IPS-NIHi7 (cell line): Measurements from ENCODE around the gene TRAF3IP1.
"Not testable (repeated sequence)": the region's sequence is repeated elsewhere in the genome, so short reads cannot be mapped to it uniquely, and the experiment has no call there.

ENCODE experiments used
- DNase-seq: peaks from one replicate; pipeline ENCODE4 v3.0.0; 2012; ENCODE audit warnings: mixed read lengths; ENCODE audit errors: extremely low spot score

TRAF3IP1 gene

DNA sequence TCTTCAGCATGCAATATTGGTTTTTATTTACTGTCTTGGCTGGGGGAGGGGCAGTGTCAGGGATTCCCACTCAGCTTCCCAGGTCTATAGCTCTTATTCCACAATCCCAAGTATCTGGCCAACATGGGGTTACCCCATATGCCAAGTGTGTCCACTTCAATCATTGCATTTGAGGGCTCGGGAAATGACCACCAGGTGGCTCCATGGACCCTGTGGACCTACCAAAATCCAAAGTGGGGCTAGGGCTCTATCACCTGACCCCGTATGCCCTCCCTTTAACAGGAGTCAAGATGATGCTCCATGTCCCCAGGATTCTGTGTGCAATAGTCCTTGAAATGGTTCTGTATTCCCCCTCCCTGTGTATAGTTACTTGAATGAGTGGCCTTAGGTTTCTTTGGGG is 12.1 kb upstream of the TRAF3IP1 start:
- DNase-seq = peak; percentile 58

DNA sequence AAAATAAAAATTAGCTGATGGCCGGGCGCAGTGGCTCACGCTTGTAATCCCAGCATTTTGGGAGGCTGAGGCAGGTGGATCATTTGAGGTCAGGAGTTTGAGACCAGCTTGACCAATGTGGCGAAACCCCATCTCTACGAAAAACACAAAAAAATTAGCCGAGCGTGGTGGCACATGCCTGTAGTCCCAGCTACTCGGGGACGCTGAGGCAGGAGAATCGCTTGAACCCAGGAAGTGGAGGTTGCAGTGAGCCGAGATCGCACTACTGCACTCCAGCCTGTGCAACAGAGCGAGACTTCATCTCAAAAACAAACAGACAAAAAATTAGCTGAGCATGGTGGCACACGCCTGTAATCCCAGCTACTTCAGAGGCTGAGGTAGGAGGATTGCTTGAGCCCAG is 9.6 kb upstream of the TRAF3IP1 start:
- not testable (repeated sequence) for DNase-seq

DNA sequence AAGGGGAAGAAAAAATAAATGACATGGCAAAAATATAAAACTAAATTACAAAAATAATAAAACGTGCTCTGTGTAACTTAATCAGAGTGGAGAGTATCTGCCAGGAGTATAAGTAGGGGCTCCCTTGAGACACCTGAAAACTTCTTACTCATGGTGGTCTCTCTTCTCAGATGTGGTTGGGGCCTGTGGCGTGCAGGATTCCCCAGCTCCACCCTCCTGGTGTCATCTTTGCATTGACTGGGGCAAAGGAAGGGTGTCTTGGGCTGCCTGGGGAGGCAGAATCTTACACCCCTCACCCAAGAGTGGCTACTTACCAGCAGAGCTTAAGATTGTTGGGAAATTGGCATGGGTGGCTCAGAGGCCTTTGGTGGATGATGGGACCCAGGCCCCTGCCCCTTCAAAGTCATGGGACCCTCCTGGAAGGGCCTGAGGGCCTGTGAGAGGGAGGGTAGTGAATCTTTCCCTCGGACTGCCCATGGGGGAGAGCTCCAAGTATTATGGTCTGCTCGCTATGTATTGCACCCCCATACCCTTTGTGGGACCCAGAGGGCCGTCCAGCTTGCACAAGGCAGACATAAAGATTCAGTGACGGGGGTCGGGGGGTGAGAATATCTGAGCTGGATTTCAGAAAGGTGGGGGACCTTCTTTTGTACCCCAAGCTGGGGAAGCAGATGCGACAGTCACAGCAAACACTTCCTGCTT is 6.9 kb upstream of the TRAF3IP1 start:
- no peak for DNase-seq

DNA sequence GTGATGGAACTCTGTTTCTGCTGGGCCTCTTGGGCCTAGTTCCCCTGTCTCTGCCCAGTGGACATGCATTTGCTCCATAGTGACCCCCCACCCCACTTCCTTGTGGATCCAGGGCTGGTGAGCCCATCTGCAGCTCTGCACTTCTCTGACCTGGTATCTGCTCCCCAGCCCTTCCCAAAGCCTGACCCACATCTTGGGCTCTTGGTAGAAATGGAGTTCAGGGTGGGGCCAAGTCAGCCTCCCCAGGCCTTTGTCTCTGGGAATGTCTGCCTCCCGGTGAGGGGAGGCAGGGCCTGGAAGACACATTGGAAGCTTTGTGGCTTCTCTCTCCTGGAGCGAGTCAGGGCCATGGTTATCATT is 6.3 kb upstream of the TRAF3IP1 start:
- DNase-seq = no peak

DNA sequence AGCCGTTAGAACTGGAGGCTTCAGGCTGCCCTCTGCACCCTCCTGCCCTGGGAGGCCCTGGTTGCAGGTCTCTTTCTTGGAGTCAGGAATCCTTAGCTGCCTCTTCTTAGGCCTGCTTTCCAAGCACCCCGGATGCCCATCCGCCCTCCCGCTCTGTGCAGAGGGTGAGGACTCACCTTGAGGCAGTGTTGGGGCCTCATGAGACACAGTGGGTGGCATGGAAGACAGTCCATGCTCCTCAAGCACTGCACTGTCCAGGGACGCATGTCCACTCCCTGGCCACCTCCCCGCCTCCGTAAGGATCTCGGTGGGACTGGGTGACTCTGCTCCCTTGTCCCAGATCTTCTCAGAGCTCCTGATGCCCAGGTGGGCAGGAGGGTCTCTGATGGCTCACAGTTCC is 5.7 kb upstream of the TRAF3IP1 start:
- DNase-seq = no peak

DNA sequence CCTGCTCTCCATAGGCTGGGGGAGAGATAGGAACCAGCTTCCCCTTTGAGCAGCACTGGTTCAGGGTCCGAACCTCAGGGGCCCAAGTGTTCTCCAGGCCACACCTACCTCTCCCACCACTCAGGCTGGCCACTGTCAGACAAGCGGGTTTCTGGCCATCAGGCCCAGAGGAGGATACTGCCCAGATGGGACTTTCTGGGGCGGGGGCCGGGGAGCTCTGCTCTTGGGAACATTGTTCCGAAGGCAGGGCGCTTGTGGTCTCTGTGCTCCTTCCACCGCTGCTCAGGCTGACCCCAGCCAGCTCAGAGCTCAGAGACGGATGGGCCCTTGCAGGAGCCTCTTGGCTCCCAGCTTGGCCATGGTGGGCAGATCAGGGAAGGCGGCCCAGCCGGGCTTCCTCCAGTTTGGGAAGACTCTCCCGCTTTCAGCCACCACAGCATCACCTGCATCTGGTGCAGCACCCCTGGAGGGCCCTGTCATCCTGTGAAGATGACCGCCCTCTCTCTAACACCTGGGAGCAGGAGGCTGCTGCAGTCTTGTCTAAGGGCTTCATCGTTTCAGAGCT is 5.2 kb upstream of the TRAF3IP1 start:
- DNase-seq = no peak

DNA sequence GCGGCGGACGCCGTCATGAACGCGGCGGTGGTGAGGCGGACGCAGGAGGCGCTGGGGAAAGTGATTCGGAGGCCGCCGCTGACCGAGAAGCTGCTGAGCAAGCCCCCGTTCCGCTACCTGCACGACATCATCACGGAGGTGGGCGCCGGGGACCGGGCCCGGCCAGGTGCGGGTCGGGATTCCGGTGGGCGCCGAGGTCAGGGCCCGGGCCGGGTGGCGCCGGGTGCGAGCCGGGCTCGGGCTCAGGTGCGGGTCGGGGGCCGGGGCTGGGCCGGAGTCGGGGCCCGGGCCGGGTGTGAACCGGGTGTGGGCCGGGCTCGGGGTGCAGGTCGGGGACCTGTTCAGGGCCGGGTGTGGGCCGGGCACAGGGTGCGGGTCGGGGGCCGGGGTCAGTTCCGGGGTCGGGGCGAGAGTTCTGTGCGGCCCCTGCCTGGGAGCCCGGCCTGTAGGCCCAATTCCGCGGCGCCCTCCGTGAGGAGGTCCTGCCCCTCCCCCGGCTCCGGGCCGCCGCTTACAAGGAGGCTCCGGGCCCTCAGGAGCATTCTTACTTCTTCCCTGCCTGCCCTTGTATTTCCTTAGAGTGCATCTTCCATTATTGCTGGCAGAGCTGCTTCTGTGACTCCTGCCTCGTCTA is 447 bp downstream of the TRAF3IP1 start:
- DNase-seq = peak; percentile 57

DNA sequence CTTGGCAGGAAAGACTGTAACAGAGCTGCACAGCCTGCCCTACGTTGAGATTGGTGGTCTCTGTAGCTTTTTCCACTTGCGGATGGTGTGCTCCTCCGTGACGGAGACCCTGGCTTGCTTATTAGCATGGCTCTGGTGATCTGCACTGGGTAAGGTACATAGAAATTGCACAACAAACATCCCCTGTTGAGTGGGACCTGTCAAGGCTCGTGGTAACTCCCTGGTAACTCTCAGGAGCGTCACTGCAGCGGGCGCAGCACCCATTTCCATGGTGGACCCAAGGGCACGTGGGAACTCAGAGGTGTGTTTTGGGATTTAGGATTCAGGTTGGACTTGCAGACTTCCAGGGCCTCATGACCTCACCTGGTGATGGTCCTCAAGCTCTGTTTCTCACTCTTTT is 1.1 kb downstream of the TRAF3IP1 start:
- DNase-seq = no peak

DNA sequence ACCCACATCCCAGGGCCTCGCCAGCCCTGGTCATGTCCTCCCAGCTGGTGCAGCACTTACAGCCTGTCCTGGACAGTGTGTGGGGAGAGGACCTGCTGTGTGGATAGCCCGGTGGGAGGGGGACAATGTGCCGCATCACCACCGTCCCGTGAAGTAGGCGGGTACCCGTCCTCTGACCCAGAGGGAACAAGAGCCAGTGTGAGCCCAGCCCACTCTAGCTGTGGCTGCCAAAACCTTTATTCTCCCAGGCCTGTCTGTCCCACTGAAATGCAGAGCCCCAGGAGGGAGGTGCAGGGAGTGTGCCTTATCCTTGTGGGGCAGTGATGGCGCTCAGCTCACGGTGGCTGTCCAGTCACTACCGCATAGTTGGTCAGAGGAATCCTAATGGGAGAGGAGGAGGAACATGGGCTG is 1.7 kb downstream of the TRAF3IP1 start:
- no peak for DNase-seq

DNA sequence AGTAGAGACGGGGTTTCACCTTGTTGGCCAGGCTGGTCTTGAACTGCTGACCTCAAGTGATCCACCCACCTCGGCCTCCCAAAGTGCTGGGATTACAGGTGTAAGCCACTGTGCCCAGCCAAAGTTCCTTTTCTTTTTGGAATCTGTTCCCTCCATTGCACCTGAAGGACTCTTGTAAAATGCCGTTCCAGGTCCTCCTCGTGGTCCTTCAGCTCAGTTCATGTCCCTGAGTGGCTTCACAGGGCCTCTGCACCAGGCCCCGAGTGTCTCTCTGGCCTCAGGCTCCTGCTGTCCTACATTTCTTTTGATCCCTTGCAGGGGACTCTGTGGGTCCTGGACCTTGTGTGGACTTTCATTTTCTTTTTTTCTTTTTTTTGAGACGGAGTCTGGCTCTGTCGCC is 3.9 kb downstream of the TRAF3IP1 start:
- not testable (repeated sequence) for DNase-seq

DNA sequence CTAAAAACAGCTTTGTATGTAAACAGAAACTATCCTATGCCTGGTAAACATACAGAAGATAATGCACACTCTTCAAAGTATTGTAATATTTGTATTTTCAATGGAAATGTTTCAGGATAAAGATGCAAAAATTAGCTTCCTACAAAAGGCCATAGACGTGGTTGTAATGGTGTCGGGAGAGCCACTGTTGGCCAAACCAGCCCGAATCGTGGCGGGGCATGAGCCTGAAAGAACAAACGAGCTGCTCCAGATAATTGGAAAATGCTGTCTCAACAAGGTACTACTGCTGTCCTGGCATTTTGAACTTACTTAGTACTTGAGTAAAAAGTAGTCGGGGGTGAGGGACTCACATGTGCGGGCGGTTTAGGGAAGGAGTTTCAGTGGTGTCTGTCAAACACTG is 5.4 kb downstream of the TRAF3IP1 start:
- no peak for DNase-seq

DNA sequence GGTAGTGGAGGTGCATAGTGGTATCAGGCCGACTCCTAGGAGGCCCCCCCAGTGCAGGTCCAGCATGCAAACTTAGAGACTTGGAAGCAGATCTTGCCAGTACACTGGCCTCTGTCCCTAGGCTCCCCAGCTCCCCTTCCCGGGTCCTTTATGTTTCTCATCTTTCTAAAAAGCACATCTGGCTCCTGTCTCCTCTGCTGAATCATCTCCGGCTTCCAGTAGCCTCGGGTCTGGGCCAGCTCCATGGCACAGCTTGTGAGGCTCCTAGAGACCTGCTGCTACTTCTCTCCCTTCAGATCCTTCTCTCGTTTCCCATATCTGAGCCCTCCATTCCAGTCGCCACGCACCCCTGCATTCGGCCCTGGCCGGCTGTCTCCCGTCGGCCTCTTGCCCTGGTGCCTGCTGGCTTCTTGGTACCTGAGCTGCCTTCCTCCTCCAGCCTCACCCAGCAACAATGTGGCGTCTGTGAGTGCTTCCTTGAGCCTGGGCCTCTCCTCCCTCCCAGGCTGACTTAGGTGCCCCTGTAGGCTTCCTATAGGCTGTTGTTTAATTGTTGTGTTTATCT is 6.6 kb downstream of the TRAF3IP1 start:
- DNase-seq = no peak

DNA sequence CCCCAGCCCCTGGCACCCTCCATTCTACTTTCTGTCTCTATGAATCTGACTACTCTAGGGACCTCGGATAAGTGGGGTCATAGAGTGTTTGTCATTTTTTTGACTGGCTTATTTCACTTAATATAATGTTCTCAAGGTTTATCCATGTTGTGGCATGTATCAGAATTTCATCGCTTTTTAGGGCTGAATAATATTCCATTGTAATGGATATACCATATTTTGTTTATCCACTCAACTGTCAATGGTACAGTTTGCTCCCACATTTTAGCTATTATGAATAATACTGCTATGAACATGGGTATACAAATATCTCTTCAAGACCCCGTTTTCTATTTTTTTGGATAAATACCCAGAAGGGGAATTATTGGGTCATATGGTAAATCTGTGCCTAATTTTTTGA is 7.4 kb downstream of the TRAF3IP1 start:
- DNase-seq = no peak

DNA sequence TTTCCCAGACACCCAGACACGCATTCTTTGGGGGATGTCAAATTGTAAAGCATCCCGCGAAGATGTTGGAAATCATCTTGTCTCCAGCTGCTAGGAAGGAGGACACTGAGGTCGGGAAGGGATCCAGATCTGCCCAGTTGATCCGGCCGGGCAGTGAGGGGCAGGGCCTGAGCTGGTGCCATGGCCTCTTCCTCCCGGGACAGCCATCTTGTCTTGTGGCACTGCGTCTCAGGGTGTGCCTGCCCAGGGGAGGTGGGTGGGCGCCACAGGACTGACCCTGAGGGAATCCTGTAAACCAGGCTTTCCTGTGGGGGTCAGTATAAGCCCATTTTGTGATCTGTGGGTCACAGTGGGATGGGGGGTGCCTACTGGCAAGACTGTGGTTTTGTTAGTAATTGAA is 10.1 kb downstream of the TRAF3IP1 start:
- no peak for DNase-seq

DNA sequence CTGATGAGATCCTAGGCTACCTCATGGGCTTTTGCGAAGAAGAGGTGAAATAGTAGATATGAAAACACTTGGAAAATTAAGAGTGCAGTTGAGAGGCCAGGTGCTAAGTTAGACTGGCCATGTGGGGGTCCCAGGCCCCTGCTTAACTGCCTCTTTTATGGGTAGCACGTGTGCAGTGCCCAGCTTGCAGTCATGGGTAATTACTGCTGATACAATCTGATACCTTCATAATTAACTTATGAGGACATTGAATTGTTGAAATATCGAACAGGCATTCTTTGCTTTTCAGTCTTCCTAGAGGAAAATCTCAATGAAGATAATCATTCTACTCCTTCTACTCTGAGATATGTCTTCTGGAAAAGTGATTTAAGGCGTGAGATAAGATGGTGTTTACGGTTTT is 11.6 kb downstream of the TRAF3IP1 start:
- no peak for DNase-seq

DNA sequence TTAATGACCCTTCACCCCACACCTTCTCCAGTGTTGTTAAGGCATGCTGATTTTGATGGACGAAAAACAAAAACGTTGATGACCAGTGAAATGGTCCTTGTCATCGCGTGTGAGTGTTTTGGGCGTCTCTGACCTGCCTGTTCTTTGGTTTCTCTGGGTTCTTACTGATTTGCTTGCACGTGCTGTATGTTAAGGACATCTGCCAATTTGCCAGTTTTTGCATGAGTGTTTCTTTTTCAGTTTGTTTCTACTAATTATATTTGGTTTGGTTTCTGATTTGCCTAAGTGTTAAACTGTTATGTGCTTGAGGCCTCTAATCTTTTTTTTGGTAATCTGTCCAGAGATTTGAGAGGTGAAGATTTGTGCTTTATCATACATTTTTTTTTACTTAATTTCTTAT is 14.6 kb downstream of the TRAF3IP1 start:
- DNase-seq = no peak

DNA sequence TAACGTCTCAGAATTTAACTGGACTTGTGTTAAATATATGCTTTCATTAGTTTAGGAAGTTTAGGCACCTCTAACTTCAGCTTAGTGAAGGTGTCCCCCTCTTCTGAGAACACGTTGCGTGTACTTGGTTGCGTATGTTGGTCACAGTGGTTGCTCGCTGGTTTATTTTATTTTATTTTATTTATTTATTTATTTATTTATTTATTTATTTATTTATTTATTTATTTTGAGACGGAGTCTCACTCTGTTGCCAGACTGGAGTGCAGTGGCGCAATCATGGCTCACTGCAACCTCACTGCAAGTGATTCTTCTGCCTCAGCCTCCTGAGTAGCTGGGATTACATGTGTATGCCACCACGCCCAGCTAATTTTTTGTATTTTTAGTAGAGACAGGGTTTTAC is 15.3 kb downstream of the TRAF3IP1 start:
- not testable (repeated sequence) for DNase-seq

DNA sequence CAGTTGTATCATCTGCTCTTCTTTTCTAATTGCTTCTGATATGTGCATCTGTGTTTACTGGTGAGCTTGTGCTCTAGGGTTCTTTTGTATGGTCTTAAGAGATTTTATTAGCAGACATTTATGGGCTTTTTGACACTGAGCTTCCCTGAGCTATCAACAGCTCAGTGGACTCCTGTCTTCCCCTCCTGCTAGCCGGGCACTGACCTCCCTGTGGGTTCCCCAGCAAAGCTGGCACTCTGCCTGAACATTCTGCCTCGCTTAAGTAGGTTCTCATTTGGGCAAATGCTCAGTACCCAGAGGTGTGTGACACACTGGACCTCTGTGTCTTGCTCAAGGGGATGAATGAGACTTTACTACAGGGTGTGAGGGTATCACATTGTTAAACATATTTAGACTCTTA is 15.8 kb downstream of the TRAF3IP1 start:
- no peak for DNase-seq

DNA sequence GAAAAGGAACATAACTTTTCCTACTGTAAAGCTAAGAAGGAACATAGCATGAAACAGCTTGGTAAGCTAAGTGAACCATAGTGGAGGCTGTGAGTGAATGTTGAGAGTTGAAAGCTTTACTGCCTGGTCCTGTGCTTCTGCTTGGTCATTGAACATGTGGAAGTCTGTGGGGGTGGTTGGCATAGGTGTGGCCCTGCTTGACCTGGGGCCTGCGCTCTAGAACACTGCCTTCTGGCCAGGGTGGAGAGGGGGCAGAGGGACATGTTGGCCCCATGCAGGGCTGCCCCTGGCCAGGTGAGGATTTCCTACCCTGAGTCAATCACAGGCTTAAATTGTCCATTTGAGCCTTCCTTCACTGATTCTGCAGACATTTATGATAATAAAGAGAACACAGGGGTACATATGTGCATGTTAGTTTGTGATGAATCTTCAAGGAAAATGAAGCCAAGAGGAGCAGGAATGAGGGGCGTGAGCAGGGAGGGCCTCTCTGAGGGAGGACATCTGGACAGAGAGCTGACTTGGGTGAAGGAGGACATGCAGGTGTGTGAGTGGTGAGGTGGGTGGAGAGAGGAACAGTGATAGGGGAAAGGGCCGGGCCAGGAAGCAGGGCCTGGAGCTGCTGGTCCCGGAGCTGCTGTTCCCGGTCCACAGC is 16.6 kb downstream of the TRAF3IP1 start:
- DNase-seq = no peak

DNA sequence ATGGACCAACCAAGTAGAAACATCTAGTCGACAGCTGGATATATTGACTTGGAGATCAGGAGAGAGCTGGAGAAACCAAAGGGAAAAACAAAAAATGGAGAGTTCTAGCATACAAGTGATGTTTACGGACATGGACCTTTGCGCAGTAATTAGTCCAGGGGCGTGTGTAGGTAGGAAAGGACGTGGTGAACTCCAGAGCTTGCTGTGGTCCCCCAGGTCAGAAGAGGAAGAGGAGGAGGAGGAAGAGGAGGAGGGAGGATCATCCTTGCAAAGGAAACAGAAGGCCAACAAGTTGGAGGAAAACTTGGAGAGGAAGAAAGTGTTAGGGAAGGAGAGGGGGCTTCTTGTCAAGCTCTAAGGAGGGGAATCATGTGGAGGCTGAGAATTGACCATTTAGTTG is 17.5 kb downstream of the TRAF3IP1 start:
- no peak for DNase-seq

DNA sequence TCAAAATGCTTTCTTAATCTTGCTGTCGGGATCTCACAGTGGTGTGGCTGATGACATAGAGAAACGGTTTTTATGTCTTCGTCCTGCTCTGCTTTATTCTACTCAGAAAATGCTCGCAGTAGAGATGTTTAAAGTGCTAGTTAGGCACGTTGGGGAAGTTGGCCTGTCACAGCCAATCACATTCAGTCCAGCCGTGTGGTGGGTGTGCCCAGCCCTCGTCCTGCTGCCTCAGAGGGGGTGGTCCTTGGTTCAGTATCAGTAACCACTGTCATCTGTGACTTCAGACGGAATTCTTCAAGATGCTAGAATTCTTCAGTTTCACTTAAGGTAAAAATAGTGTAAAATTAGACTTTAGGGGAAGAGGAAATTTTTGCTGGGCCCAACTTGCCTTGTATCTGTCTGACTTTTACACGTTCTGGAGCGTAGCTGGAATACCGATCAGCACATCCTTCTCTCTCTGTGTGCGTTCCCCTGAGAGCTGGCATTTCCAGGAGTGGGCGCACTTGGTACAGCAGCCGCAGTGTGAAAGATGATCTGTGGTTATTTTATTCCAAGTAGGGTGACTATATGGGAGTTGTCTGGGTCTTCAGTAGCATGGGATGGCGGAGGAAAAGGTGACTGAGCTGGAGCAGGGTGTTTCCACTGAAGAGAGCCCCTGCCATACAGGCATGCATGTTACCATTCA is 18.5 kb downstream of the TRAF3IP1 start:
- peak; percentile 62 for DNase-seq

DNA sequence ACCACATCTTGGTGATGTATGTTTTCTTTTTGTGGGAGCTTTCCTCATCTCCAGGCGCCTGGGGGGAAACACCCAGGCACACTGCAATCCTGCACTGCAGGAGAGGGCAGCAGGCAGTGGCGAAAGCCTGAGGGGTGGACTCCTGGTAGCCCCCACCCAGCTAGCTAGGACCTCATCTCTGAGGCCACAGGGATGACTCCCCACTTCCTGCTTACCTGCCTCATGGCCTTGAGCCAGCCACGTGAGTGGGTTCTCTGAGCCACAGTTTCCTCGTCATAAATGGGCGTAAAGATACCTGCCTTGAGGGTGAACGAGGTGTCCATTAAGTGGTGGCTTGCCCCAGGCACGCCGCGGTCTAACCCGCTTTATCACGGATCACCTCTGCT is 19.1 kb downstream of the TRAF3IP1 start:
- no peak for DNase-seq
